B cell (primary cell): ENCODE results near the gene SUSD4. TPM values are rescaled to one million over a fixed set of nuclear protein-coding genes. Genes with fewer than 3 reads are reported as not detected.

Experiments used
- ATAC-seq: fragments of 200-7000 bp; cut with Tn5 transposase; one replicate; pipeline ENCODE4 v1.10.0; 2021; ENCODE audit warnings: low read depth, mild to moderate bottlenecking, moderate number of reproducible peaks, moderate library complexity
- CTCF ChIA-PET: fragments of 350-600 bp; sonication (Branson Sonifier 250); formaldehyde crosslinking; loops from one replicate; lab custom pipeline; 2021; ENCODE audit warnings: antibody characterized with exemption, inconsistent platforms; lab: Charles Lee
- POLR2A ChIA-PET: fragments of 350-600 bp; sonication (Branson Sonifier 250); formaldehyde crosslinking; loops from one replicate; lab custom pipeline; 2021; ENCODE audit warnings: antibody characterized with exemption; lab: Charles Lee
- DNase-seq: peaks from one replicate; pipeline ENCODE4 v3.0.0; 2013
- H2AFZ ChIP-seq: 2 replicates; pipeline ENCODE4 v1.6.1; 2012; ENCODE audit warnings: mild to moderate bottlenecking, low read depth, low read length; ENCODE audit not compliant: insufficient read depth, poor library complexity, severe bottlenecking
- H3K27ac ChIP-seq, 2 donors: 1 replicate in 1 of 2; 2 replicates in 1 of 2; pipeline ENCODE4 v1.5.1; 2012 to 2013; ENCODE audit warnings: low read length in 2 of 2, mild to moderate bottlenecking in 2 of 2, moderate library complexity in 1 of 2
- H3K27me3 ChIP-seq, 4 experiments: fragments of 200-600 bp in 1 of 4; sonication (generic) in 1 of 4; replicated peaks in 1 of 4; 1 replicate in 2 of 4; 2 replicates in 2 of 4; pipeline versions ENCODE4 v1.6.1 to v1.7.0; 2013 to 2016; ENCODE audit warnings: low read length in 3 of 4, mild to moderate bottlenecking in 2 of 4, mixed read lengths in 1 of 4, moderate library complexity in 1 of 4; ENCODE audit not compliant: insufficient read depth in 4 of 4, control insufficient read depth in 3 of 4; ENCODE audit errors: control extremely low read depth in 1 of 4
- H3K36me3 ChIP-seq, 2 experiments: replicated peaks in 1 of 2; 1 replicate in 1 of 2; 2 replicates in 1 of 2; pipeline versions ENCODE4 v1.6.1 to v1.7.1; 2013; ENCODE audit warnings: low read length in 1 of 2; ENCODE audit not compliant: insufficient read depth in 2 of 2, control insufficient read depth in 1 of 2; ENCODE audit errors: control extremely low read depth in 1 of 2, extremely low read depth in 1 of 2
- H3K4me1 ChIP-seq, 2 donors: fragments of 200-600 bp in 1 of 2; sonication (generic) in 1 of 2; 1 replicate in 1 of 2; 2 replicates in 1 of 2; pipeline versions ENCODE4 v1.5.1 to v1.6.1; 2013 to 2017; ENCODE audit warnings: low read length in 2 of 2; ENCODE audit not compliant: control insufficient read depth in 2 of 2, insufficient read depth in 2 of 2
- H3K4me2 ChIP-seq: replicated peaks from 2 replicates; pipeline ENCODE3; 2012; ENCODE audit warnings: mild to moderate bottlenecking, low read depth, low read length; ENCODE audit not compliant: poor library complexity, severe bottlenecking
- H3K4me3 ChIP-seq, 5 experiments: fragments of 200-600 bp in 1 of 5; sonication (generic) in 1 of 5; 1 replicate in 3 of 5; 2 replicates in 2 of 5; pipeline versions ENCODE4 v1.5.1 to v1.7.0; 2011 to 2016; ENCODE audit warnings: low read length in 4 of 5, mild to moderate bottlenecking in 4 of 5, low read depth in 2 of 5, control low read depth in 1 of 5, moderate library complexity in 1 of 5; ENCODE audit not compliant: insufficient read depth in 1 of 5; ENCODE audit errors: control extremely low read depth in 1 of 5, extremely low read depth in 1 of 5
- H3K79me2 ChIP-seq: fragments of 200-600 bp; sonication (generic); one replicate; pipeline ENCODE4 v1.6.0; 2016; ENCODE audit warnings: low read length; ENCODE audit not compliant: control insufficient read depth, insufficient read depth
- H3K9ac ChIP-seq: fragments of 200-600 bp; sonication (generic); 2 replicates; pipeline ENCODE4 v1.6.1; 2017; ENCODE audit warnings: mild to moderate bottlenecking, low read length, moderate library complexity
- H3K9me3 ChIP-seq, 3 donors: one replicate each; pipeline versions ENCODE4 v1.6.1 to v1.7.1; 2013; ENCODE audit warnings: low read length in 2 of 3; ENCODE audit not compliant: control insufficient read depth in 2 of 3, insufficient read depth in 1 of 3; ENCODE audit errors: control extremely low read depth in 1 of 3
- H4K20me1 ChIP-seq: 2 replicates; pipeline ENCODE4 v1.6.0; 2012; ENCODE audit warnings: mild to moderate bottlenecking, low read length; ENCODE audit not compliant: insufficient read depth, control insufficient read depth, poor library complexity, severe bottlenecking
- H3K27ac Mint-ChIP-seq: one replicate; pipeline ENCODE4 v1.8.0; 2021; ENCODE audit warnings: mixed read lengths
- H3K27me3 Mint-ChIP-seq: one replicate; pipeline ENCODE4 v1.8.0; 2021; ENCODE audit warnings: mixed read lengths
- H3K4me1 Mint-ChIP-seq: one replicate; pipeline ENCODE4 v1.8.0; 2021; ENCODE audit warnings: mixed read lengths
- H3K4me3 Mint-ChIP-seq: one replicate; pipeline ENCODE4 v1.8.0; 2021; ENCODE audit warnings: mixed read lengths
- H3K9me3 Mint-ChIP-seq: one replicate; pipeline ENCODE4 v1.8.0; 2022; ENCODE audit warnings: mixed read lengths; ENCODE audit not compliant: insufficient read depth
- EZH2 ChIP-seq: IDR thresholded peaks from 2 replicates; pipeline ENCODE4 v1.6.1; 2012; ENCODE audit warnings: borderline replicate concordance, low read depth, mild to moderate bottlenecking, moderate library complexity, low read length; ENCODE audit not compliant: insufficient read depth, poor library complexity, severe bottlenecking
- WGBS: methylation state at CpG from one replicate; pipeline ENCODE4 v1.1.5; 2013; ENCODE audit warnings: missing lambda C conversion rate; ENCODE audit not compliant: insufficient coverage; 5-methylcytosine and 5-hydroxymethylcytosine counted together
- intact Hi-C: fragments of 100-400 bp; cut with micrococcal nuclease; formaldehyde crosslinking; loops from one replicate; pipeline ENCODE4 v1.10.0; 2022
- polyA plus RNA-seq: library from polyadenylated mRNA; depleted of rRNA; stranded (reverse); fragments of >200 nt; gene quantifications from 2 replicates; pipeline ENCODE4 v1.2.3, GENCODE V29; 2012
- total RNA-seq, 2 donors: library from RNA; stranded (reverse); fragments of 120-200 nt in 1 of 2; gene quantifications; 1 replicate in 1 of 2; 2 replicates in 1 of 2; pipeline versions ENCODE4 v1.2.3 to v1.2.4, GENCODE V29; 2013 to 2022
- TF ChIP-seq, protein P1 (sequence below): fragments of 200-600 bp; IDR thresholded peaks from one replicate; pipeline ENCODE4 v1.8.0; 2022; ENCODE audit warnings: antibody characterized with exemption, mild to moderate bottlenecking

The SUSD4 gene
- total and polyA plus RNA-seq, 2 donors (not counting 1 experiment from before 2014, with no cell fraction given), result 0.13 TPM; not detected in 1

DNA sequence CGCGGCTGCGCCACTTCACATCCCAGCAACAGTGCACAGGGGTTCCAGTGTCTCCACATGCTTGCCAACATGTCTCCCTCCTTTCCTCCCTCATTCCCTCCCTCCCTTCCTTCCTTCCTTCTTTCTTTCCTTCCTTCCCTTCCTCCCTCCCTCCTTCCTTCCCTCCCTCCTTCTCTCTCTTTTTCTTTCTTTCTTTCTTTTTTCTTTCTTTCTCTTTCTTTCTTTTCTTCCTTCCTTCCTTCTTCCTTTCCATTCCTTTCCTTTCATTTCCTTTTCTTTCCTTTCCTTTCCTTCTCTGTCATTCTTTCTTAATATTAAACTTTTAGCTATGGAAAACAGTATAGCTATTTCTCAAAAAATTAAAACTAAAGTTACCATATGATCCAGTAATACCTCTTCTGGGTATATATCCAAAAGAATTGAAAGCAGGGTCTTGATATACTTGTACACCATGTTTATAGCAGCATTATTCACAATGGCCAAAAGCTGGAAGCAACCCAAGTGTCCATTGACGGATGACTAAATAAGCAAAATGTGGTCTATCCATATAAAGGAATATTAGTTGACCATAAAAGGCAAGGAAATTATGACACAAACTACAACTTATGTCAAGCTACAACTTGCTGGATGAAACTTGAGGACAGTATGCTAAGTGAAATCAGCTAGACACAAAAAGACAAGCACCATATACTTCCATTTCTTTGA is 165.9 kb downstream of the SUSD4 start:
- Histone ChIP-seq H4K20me1 (no peaks in the 10 kb centered on the region), H3K4me1 (no peaks in the 10 kb centered on the region), H3K9ac (no peak overlapping the region), H3K4me2 (no peak overlapping the region), H3K36me3 (no peaks in the 10 kb centered on the region), H3K79me2 (no peaks in the 10 kb centered on the region), H3K27me3 (peaks cover 0 to 8% (median 0%) of the 10 kb centered on the region in 4 experiments), H3K9me3 (peaks cover 0 to 3% (median 0%) of the 10 kb centered on the region in 3 donors), H3K4me3 (no peak overlapping the region), H3K27ac (no peak overlapping the region), H2AFZ (no peak overlapping the region)
- ChIA-PET CTCF (interaction anchor here (0.6 kb wide), 1 partner anchor 8 kb away, joined by 3 read pairs; no protein-coding TSS in a partner anchor), POLR2A (no interaction called here)
- Mint-ChIP-seq H3K9me3 (no peaks in the 10 kb centered on the region), H3K27me3 (peaks cover 5% of the 10 kb centered on the region), H3K4me3 (no peak overlapping the region), H3K27ac (no peak overlapping the region), H3K4me1 (no peaks in the 10 kb centered on the region)
- WGBS, result 67% methylated on average over 3 of the region's 4 CpGs
- no peak for TF ChIP-seq EZH2
- TF ChIP-seq, protein P1, sequence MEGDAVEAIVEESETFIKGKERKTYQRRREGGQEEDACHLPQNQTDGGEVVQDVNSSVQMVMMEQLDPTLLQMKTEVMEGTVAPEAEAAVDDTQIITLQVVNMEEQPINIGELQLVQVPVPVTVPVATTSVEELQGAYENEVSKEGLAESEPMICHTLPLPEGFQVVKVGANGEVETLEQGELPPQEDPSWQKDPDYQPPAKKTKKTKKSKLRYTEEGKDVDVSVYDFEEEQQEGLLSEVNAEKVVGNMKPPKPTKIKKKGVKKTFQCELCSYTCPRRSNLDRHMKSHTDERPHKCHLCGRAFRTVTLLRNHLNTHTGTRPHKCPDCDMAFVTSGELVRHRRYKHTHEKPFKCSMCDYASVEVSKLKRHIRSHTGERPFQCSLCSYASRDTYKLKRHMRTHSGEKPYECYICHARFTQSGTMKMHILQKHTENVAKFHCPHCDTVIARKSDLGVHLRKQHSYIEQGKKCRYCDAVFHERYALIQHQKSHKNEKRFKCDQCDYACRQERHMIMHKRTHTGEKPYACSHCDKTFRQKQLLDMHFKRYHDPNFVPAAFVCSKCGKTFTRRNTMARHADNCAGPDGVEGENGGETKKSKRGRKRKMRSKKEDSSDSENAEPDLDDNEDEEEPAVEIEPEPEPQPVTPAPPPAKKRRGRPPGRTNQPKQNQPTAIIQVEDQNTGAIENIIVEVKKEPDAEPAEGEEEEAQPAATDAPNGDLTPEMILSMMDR, result no peak
- DNase-seq (no peak), ATAC-seq (no peak)
- intact Hi-C loops, result no loop called here
